ENCODE results near the gene ARHGEF7.

Gene ARHGEF7

DNA sequence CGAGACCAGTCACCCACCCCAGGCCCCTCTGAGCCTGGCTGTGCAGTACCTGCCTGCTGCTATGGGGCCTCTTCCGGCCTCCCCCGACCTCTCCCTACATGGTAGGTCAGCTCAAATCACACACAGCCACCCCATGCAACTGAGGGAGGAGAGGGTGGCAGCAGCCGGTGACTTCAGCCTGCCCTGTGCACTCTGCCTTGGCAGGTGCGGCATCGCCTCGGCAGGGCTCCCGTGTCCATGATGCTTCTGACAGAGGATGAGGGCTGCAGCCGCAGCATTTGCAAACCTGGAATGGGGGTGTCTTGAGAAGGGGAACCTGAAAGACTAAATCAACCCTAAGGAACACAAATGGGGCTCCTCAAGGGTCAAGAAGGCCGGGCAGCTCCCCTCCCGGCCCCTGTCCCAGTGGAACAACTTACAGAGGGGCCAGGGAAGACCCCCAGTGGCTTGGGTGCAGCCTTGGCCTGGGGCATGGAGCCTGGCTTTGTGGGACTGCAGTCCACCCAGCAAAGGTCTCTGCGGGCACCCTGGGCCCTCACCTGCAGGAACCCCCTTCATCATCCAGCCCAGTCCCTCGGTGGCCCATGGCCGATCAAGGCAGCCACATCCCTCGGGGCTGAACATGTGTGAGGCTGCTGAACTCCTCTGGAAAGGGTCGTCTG lies 212.0 kb downstream of the ARHGEF7 start:
- DNase-seq (ENCODE audit: low spot score), result no peak

GRCh38 chr13:111327730-111328573 lies 212.8 kb downstream of the ARHGEF7 start:
- no peak for DNase-seq (ENCODE audit: low spot score)

GRCh38 chr13:111328574-111329410 lies 213.7 kb downstream of the ARHGEF7 start:
- DNase-seq (ENCODE audit: low spot score), result no peak

- no peak for DNase-seq (ENCODE audit: low spot score)
Observed at GRCh38 chr13:111329641-111330040, 214.5 kb downstream of the ARHGEF7 start.

DNA sequence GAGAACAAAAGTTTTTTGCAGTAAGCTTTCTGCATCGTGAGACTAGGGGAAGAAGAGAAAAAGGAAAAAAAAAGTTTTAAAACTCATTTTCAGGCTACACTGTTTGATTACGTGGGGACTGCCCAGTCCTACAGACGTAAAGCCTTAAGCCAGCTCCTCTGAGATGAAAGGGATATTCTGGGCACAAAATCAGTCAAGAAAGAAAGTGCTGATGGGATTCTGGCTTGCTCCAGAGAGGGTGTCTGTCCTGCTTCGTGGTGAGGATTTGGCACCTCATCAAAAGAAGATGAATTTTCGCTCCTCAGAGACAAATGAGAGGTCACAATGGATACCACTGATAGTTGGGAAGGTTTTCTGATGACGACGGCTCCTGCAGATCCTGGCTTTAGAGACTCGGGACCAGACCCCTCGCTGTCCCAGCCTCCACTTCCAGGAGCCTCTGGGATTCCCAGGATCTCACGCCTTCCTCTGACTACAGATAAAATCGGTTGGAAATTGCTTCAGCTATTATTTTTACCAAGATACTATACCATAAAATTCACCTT lies 215.0 kb downstream of the ARHGEF7 start:
- no peak for DNase-seq (ENCODE audit: low spot score)

- no peak for DNase-seq (ENCODE audit: low spot score)
Observed at GRCh38 chr13:111335298-111335697, 220.2 kb downstream of the ARHGEF7 start.

GRCh38 chr13:111336666-111337065 lies 221.6 kb downstream of the ARHGEF7 start:
- no peak for DNase-seq (ENCODE audit: low spot score)

DNA sequence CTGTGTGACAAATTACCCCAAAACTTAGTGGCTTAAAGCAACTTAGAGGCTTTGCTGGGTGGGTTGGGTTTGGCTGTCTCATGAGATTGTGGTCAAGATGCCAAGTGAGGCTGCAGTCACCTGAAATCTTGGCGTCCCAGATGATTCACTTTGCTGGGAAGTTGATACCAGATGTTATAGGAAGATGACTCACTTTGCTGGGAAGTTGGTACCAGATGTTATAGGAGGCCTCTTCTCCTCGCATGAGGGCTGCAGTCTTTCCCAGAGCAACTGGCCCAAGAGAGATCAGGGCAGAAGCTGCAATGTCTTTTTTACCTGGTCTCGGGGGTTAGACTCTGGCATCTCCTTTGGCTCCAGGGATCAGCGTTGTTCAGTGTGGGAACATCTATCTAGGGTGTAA lies 222.1 kb downstream of the ARHGEF7 start:
- no peak for DNase-seq (ENCODE audit: low spot score)

DNA sequence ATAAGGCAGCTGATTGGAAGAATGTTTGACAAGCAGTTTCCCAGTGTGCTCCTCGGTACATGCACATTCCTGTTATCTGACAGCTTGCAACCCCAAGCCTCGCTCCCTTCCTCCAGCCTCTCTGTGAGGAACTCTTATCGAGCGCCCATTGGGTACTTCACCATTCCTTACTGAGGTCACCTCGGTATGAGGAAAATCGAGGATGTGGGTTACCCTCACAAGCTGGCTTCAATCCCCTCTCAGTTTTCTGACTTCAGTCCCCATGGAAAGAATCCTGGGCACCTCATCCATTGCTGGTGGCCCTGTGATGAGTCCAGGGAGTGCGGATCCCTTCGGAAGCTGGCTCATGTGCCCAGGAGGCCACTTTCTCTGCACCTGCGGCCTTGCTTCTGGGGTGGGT lies 222.6 kb downstream of the ARHGEF7 start:
- no peak for DNase-seq (ENCODE audit: low spot score)

GRCh38 chr13:111338841-111339240 lies 223.7 kb downstream of the ARHGEF7 start:
- no peak for DNase-seq (ENCODE audit: low spot score)

DNA sequence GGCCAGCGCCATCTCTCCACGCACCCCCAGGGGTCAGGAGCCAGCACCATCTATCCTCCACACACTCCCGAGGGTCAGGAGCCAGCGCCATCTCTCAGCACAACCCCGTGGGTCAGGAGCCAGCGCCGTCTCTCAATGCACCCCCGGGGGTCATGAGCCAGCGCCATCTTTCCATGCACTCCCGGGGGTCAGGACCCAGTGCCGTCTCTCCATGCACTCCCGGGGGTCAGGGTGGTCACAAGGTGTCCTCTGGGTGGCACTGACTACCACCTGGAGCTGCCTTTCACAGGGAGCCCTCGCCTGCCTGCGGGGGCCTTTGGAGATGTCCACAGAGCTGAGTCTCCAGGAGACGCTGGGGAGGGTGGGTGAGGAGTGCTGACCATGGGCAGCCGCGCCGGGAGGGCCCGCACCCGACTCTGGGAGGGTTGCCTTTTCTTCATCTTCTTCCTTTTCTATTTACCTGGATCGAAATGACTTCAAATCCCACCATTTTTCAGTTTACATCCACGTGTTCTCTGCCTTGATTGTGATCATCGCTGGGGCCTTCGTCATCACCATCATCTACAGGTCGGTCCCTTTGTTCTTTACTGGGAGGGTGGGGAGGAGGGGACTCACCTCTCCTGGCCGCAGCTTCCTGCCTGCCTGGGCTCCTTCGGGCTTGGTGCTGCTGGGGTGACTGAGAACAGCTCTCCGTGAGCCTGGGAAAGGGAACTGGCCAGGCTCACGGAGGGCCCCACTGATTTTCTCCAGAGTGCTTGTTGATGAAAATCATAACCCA lies 224.4 kb downstream of the ARHGEF7 start:
- DNase-seq (ENCODE audit: low spot score), result no peak

- DNase-seq (ENCODE audit: low spot score), result no peak
Observed at GRCh38 chr13:111341886-111342285, 226.8 kb downstream of the ARHGEF7 start.

DNA sequence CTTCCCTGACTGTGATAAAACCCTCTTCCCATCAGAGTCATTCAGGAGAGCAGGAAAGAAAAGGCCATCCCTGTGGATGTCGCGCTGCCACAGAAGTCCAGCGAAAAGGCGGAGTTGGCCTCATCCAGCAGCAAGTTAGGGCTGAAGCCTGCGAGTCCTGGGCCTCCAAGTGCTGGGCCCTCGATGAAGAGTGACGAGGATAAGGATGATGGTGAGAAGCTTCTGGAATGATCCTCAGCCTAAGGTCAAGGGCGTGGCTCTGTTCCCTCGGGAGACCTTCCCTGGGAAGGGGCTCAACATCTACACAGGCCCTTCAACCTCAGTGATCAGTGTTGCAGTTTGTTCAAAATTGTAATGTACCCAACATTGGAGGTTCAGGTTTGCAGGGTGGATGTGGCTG lies 227.6 kb downstream of the ARHGEF7 start:
- DNase-seq (ENCODE audit: low spot score), result no peak

DNA sequence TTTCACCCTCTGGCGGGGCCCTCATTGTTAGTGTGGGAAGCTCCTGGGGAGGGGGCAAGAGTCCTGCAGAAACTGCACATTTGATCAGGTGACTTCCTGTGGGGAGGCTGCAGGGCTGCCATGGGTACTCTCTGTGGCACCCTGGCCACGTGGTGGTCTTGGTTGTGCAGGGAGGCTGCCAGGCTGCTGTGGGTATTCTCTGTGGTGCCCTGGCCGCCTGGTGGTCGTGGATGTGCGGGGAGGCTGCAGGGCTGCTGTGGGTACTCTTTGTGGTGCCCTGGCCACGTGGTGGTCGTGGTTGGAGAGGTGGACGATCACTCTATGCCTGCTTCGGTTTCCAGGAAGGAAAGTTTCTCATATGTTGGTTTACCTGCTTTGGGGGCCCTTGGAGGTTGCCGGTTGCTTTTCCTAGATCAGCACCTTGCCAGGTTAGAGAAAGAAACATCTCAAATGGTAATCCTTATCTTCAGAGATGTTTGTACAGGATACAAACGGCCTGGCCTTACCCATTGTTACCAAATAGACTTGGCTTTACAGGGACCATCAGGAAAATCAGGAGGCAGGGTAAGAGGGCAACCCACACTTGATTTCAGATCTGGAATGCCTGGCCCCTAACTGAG lies 228.2 kb downstream of the ARHGEF7 start:
- DNase-seq (ENCODE audit: low spot score), result no peak

DNA sequence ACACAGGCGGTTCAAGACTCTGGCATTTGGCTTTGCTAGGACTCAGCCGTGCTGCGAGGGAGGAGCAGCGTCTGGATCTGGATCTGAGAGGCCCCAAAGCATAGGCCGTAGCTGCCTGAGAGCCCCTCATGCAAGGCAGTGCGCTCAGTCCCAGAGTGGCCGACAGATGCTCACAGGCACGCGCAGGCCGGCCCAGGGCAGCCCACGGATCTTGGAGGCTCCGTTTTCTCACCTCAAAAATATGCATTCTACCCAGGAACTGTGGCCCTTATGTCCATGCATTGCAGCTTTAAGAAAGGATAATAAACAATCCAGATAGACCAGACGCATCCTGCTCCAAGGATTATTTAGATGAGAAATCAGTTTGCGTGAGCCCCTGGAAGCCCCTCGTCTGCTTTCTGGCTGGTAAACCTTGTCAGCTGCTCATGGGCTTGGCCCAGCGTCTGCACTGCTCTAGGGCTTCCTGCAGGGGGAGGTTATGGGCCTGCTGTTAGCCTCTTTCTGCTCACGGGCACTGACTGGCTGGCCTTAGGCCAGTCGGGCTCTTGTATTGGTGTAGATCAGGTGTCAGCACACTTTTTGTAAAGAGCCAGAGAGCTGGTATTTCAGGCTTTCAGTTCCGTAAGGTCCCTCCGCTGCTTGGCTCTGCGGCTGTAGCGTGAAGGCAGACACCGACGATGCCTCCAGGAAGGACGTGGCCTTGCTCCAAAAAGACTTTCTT lies 229.5 kb downstream of the ARHGEF7 start:
- DNase-seq (ENCODE audit: low spot score), result no peak

GRCh38 chr13:111345682-111346081 lies 230.6 kb downstream of the ARHGEF7 start:
- DNase-seq (ENCODE audit: low spot score), result no peak

GRCh38 chr13:111346101-111346680 lies 231.1 kb downstream of the ARHGEF7 start:
- DNase-seq (ENCODE audit: low spot score), result no peak

- no peak for DNase-seq (ENCODE audit: low spot score)
Observed at GRCh38 chr13:111347438-111347837, 232.3 kb downstream of the ARHGEF7 start.

GRCh38 chr13:111353508-111353907 lies 238.4 kb downstream of the ARHGEF7 start:
- DNase-seq (ENCODE audit: low spot score), result no peak

DNA sequence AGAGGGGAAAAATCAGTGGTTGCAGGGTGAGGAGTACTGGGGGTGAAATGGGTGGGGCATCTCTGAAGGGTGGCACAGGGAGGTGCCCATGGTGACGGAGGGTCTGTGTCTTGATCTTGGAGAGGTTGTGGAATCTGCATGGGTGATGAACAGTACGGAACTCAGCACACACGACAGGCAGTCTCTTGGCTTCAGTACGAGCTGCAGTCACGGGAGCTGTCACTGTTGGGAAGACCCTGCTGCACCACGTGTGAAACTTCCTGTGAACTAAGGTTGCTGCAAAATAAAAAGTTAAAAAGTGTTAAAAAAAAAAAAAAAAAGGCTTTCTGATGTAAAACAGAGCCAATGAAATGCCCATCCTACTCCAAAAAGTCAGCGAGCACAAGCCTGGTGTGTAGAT lies 239.7 kb downstream of the ARHGEF7 start:
- no peak for DNase-seq (ENCODE audit: low spot score)
